Muscle of leg (tissue), 11 donors: Measurements from ENCODE around the gene FAM180B. TPM values are rescaled to one million over a fixed set of nuclear protein-coding genes. Genes with fewer than 3 reads are reported as not detected.
"Not testable (repeated sequence)": the region's sequence is repeated elsewhere in the genome, so short reads cannot be mapped to it uniquely, and the experiment has no call there.

Source experiments
- DNase-seq: peaks from one replicate; pipeline ENCODE4 v3.0.0; 2013
- H3K27ac ChIP-seq: one replicate; pipeline ENCODE4 v1.5.1; 2013; ENCODE audit warnings: mild to moderate bottlenecking, low read length, control low read depth
- H3K27me3 ChIP-seq: one replicate; pipeline ENCODE4 v1.6.1; 2013; ENCODE audit warnings: low read length; ENCODE audit not compliant: control insufficient read depth, insufficient read depth
- H3K36me3 ChIP-seq: one replicate; pipeline ENCODE4 v1.6.1; 2013; ENCODE audit warnings: low read length; ENCODE audit not compliant: control insufficient read depth, insufficient read depth
- H3K4me1 ChIP-seq: one replicate; pipeline ENCODE4 v1.6.1; 2013; ENCODE audit warnings: low read length; ENCODE audit not compliant: control insufficient read depth, insufficient read depth
- H3K4me3 ChIP-seq: one replicate; pipeline ENCODE4 v1.5.1; 2013; ENCODE audit warnings: low read length, control low read depth
- H3K9me3 ChIP-seq: replicated peaks from 2 replicates; pipeline ENCODE4 v1.6.1; 2013; ENCODE audit warnings: low read depth, low read length; ENCODE audit not compliant: control insufficient read depth
- WGBS: methylation state at CpG from one replicate; pipeline ENCODE4 v1.1.5; 2013; ENCODE audit warnings: missing lambda C conversion rate; ENCODE audit not compliant: insufficient coverage; 5-methylcytosine and 5-hydroxymethylcytosine counted together
- polyA plus RNA-seq, 8 donors: library from polyadenylated mRNA; unstranded; fragments of 120-200 nt; gene quantifications; one replicate each; pipeline versions ENCODE4 v1.2.1 to v1.2.3, GENCODE V29; 2013; ENCODE audit warnings: inconsistent platforms in 1 of 8, low replicate concordance in 1 of 8; ENCODE audit not compliant: insufficient read length in 8 of 8, insufficient read depth in 1 of 8
- total RNA-seq: library from RNA; stranded (reverse); fragments of 120-200 nt; gene quantifications from one replicate; pipeline ENCODE4 v1.2.4, GENCODE V29; 2013

Gene FAM180B
- total and polyA plus RNA-seq, 9 donors = 1.9 to 5.7 (median 3.5) TPM

DNA sequence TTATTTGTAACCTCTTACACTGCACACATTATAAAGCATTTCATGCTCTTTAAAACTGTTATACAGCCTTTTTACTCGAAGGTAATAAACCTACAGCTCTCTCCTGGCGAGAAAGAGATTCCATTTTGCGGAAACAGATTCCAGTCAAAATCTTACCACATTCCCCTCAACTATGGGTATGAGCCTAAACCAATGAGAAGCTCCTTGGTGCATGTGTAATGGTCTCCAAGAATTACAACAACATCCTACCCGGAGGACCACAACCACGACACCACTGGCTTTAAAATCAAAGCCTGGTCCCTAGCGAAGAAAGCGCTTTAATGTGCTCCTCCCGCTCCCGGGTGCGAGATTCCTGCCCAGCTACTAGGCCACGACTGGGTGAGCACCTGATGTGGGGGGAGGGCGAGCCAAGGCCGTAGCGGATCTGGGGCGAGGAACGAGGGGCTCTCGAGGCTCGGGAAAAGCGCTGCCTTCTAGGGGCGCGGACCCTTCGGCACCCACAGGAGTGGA, 34.4 kb upstream of the FAM180B start:
- Histone ChIP-seq H3K27me3 (no peaks in the 10 kb centered on the region), H3K4me3 (peak overlapping the region; percentile 97), H3K36me3 (no peaks in the 10 kb centered on the region), H3K27ac (peak overlapping the region; percentile 96), H3K4me1 (peaks cover 16% of the 10 kb centered on the region), H3K9me3 (no peaks in the 10 kb centered on the region)
- under 1% methylated on average over 17 of the region's 22 CpGs for WGBS
- DNase-seq = peak; percentile 37

DNA sequence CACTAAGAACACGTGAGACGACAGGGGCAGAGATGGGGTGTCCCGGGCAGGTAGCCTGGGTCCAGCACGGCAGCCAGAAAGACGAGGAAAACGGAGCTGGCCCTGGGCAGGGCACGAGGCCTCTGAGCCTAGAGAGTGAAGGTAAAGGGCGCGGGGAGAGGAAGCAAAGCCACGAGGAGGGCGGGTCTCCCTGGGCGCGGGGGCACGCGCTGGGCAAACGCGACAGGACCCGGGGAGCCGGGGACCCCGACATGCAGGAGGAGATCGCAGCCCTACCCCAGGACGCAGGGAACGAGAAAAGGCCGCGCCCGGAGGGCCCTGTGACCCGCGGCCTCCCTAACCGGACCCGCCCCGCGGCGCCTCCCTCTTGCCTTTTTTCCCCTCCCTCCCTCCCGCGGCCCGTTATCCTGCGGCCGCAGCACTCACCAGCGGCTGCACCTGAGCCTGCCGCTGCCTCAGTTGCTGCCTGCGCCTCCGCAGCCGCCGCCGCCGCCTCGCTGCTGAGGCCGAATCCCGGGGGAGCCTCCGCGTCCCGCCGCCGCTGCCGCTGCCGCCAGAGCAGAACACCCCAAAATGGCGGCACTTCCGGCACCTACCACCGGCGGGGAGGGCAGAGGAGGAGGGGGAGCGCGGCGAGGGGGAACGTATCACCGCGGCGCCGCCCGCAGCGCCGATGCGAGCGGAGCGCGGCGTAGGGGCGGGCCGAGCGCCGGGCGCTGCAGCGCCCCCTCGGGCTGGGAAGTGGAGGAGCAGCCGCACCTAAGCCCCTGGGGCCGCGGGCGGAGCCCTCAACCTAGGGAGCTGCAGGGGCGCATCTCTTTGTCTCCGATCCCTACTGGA, 33.7 kb upstream of the FAM180B start, which contains the start of gene CELF1:
TSS of gene CELF1 (minus strand) at position 567 of the 840 bp plus-strand sequence. CDS start 53,609 bp downstream, outside the sequence.
- DNase-seq = peak; percentile 96
- Histone ChIP-seq H3K36me3 (no peaks in the 10 kb centered on the region), H3K27ac (peak within 1 kb of the TSS; percentile 96), H3K4me3 (peak within 1 kb of the TSS; percentile 97), H3K9me3 (no peaks in the 10 kb centered on the region), H3K4me1 (peaks cover 16% of the 10 kb centered on the region), H3K27me3 (no peaks in the 10 kb centered on the region)
- under 1% methylated on average over 89 of the region's 89 CpGs for WGBS

DNA sequence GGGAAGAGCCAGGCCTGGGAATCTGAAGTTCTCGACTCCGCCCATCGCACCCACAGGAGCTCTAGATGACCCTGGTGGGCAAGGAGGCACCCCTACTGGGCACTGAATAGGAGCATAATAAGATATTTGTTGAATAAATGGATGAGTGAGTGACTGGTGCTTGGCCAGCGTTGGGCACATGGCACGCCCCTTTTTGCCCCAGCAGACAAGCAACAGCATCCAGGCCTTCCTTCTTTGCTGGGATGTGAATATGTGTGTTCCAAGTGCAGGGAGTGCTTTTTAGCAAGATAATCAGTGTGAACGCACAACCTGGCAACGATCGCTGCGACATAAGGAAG, 33.1 kb upstream of the FAM180B start:
- Histone ChIP-seq H3K4me1 (peaks cover 16% of the 10 kb centered on the region), H3K27me3 (no peaks in the 10 kb centered on the region), H3K9me3 (no peaks in the 10 kb centered on the region), H3K27ac (peak overlapping the region; percentile 89), H3K4me3 (peak overlapping the region; percentile 97), H3K36me3 (no peaks in the 10 kb centered on the region)
- peak; percentile 68 for DNase-seq
- WGBS = no CpG with 5 or more reads among the region's 9 CpGs

DNA sequence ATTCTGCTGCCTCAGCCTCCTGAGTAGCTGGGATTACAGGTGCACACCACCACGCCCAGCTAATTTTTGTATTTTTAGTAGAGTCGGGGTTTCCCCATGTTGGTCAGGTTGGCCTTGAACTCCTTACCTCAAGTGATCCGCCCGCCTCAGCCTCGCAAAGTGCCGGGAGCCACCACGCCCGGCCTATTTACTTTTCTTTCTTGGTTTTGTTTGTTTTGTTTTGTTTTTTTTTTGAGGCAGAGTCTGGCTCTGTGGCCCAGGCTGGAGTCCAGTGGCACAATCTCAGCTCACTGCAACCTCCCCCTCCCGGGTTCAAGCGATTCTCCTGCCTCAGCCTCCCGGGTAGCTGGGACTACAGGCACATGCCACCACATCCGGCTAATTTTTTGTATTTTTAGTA, 29.5 kb upstream of the FAM180B start:
- H3K27me3 ChIP-seq, H3K4me1 ChIP-seq, H3K4me3 ChIP-seq, H3K36me3 ChIP-seq, H3K27ac ChIP-seq, DNase-seq, H3K9me3 ChIP-seq: not testable (repeated sequence)
- 100% methylated on average over 3 of the region's 12 CpGs for WGBS

DNA sequence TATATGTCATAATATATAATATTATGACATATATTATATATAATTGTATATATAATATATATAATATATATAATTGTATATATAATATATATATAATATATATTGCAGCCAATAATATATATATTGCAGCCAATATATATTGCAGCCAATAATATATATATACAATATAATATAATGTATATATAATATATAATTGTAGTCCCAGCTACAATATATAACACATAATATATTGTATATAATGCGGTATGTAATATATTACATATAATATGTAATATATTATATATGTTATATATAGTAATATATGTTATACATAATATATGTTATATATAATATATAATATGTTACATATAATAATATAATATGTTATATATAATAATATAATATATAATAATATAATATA, 27.8 kb upstream of the FAM180B start:
- Histone ChIP-seq H3K4me1 (no peaks in the 10 kb centered on the region), H3K4me3 (no peak overlapping the region), H3K36me3 (no peaks in the 10 kb centered on the region), H3K9me3 (no peaks in the 10 kb centered on the region), H3K27me3 (no peaks in the 10 kb centered on the region), H3K27ac (no peak overlapping the region)
- WGBS = no CpG with 5 or more reads among the region's 1 CpG
- no peak for DNase-seq

DNA sequence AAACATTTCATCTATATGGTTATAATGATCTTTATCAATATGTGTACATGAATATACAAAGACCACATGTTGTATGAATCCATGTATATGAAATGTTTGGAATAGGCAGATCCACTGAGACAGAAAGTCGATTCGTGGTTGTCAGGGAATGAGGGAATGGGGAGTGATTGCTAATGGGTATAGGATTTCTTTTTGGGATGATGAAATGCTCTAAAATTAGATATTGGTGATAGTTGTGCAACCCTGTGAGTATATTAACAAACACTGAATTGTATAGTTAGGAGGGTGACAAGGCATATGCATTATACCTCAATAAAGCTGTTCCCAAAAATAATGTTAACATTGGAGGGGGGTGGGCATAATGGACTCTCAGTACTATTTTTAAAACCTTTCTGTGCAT, 26.1 kb upstream of the FAM180B start:
- Histone ChIP-seq H3K4me3 (no peak overlapping the region), H3K27me3 (no peaks in the 10 kb centered on the region), H3K9me3 (no peaks in the 10 kb centered on the region), H3K27ac (no peak overlapping the region), H3K36me3 (no peaks in the 10 kb centered on the region), H3K4me1 (peaks cover 7% of the 10 kb centered on the region)
- no peak for DNase-seq
- WGBS = 80% methylated on average over 2 of the region's 2 CpGs

DNA sequence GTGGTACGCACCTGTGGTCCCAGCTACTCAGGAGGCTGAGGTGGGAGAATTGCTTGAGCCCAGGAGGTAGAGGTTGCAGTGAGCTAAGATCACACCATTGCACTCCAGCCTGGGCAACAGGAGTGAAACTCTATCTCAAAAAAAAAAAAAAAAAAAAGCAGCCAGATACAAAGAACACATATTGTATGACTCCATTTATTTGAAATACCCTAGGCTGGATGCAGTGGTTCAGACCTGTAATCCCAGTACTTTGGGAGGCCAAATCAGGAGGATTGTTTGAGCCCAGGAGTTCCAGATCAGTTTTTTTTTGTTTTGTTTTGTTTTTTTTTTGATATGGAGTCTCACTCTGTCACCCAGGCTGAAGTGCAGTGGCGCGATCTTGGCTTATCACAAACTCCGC, 24.1 kb upstream of the FAM180B start:
- not testable (repeated sequence) for H3K27ac ChIP-seq, H3K4me3 ChIP-seq, H3K27me3 ChIP-seq, H3K36me3 ChIP-seq, H3K9me3 ChIP-seq, DNase-seq
- peaks cover 12% of the 10 kb centered on the region for H3K4me1 ChIP-seq
- no CpG with 5 or more reads among the region's 4 CpGs for WGBS

DNA sequence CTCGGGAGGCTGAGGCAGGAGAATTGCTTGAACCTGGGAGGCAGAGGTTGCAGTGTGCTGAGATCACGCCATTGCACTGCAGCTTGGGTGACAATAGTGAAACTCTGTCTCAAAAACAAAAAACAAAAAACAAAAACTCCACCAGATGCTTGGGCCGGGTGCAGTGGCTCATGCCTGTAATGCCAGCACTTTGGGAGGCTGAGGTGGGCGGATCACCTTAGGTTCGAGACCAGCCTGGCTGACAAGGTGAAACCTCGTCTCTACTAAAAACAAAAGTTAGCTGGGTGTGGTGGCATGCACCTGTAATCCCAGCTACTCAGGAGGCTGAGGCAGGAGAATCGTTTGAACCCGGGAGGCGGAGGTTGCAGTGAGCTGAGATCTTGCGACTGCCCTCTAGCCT, 22.1 kb upstream of the FAM180B start:
- H3K4me3 ChIP-seq, H3K27ac ChIP-seq, H3K27me3 ChIP-seq, H3K36me3 ChIP-seq, DNase-seq, H3K9me3 ChIP-seq: not testable (repeated sequence)
- 94% methylated on average over 5 of the region's 10 CpGs for WGBS
- peaks cover 12% of the 10 kb centered on the region for H3K4me1 ChIP-seq

DNA sequence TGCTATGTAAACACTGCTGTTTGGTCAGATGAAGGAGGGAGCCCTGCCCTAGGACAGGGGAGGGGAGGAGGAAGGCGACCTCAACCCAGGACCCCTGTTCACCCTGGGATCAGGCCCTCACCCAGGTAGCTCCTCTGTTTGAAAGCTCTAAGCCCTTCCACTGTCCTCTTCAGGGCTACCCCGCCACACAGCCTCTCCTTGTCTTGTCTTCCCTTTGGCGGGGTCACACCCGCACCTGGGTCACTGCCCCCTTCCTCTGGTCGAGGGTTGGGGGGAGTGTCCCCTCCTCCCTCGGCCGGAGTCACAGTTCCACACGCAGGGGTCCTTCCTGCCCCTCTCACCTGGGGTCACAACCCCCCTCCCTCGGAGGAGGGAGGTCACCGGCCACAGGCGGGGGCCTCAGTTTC, 21.5 kb upstream of the FAM180B start:
- peak overlapping the region; percentile 71 for H3K27ac ChIP-seq
- no peaks in the 10 kb centered on the region for H3K27me3 ChIP-seq
- no peaks in the 10 kb centered on the region for H3K9me3 ChIP-seq
- peaks cover 14% of the 10 kb centered on the region for H3K36me3 ChIP-seq
- 0% methylated on average over 5 of the region's 11 CpGs for WGBS
- peak overlapping the region; percentile 71 for H3K4me3 ChIP-seq
- peaks cover 12% of the 10 kb centered on the region for H3K4me1 ChIP-seq
- DNase-seq = no peak

DNA sequence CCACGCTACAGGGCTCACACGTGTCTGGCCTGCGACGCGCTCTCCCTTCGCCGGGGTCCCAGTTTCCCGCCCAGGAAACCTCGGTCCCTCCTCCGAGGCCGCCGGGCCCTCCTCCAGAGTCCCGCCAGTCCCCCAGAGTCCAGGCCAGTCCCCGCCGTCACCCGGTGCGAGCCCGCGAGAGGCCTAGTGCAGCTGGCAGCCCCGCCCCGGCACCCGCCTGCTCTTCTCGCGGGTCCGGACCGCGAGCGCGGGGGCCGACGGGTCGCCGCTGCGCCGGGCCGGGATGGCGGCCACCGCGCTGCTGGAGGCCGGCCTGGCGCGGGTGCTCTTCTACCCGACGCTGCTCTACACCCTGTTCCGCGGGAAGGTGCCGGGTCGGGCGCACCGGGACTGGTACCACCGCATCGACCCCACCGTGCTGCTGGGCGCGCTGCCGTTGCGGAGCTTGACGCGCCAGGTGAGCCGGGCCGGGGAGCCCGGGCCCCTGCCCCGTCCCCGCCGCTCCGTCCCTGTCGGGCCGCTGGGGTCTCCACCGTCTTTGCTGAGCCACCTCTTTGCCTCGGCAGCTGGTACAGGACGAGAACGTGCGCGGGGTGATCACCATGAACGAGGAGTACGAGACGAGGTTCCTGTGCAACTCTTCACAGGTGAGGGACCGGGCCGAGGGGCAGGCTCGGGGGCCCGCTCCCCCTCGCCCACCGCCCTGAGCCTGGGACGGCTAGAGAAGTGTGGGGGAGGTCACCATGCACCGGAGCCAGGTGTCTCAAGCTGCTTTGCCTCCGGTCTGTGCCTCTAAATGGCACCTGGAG, 20.9 kb upstream of the FAM180B start, which contains the start of gene PTPMT1:
TSS of gene PTPMT1 (plus strand) at position 260 of the 809 bp plus-strand sequence. CDS start at position 284, 24 bp downstream.
- Histone ChIP-seq H3K4me1 (peaks cover 12% of the 10 kb centered on the region), H3K27me3 (no peaks in the 10 kb centered on the region), H3K9me3 (no peaks in the 10 kb centered on the region), H3K36me3 (peaks cover 19% of the 10 kb centered on the region), H3K4me3 (peak within 1 kb of the TSS; percentile 71), H3K27ac (peak within 1 kb of the TSS; percentile 71)
- under 1% methylated on average over 86 of the region's 86 CpGs for WGBS
- DNase-seq = peak; percentile 83
